ENCODE results near the gene HSBP1. TPM values are rescaled to one million over a fixed set of nuclear protein-coding genes. Genes with fewer than 3 reads are reported as not detected.

The HSBP1 gene
- total and polyA plus RNA-seq, 2 of the 13 experiments (the other 11 are each of a cell fraction or from before 2014, with no cell fraction given) = 249 to 292 TPM

DNA sequence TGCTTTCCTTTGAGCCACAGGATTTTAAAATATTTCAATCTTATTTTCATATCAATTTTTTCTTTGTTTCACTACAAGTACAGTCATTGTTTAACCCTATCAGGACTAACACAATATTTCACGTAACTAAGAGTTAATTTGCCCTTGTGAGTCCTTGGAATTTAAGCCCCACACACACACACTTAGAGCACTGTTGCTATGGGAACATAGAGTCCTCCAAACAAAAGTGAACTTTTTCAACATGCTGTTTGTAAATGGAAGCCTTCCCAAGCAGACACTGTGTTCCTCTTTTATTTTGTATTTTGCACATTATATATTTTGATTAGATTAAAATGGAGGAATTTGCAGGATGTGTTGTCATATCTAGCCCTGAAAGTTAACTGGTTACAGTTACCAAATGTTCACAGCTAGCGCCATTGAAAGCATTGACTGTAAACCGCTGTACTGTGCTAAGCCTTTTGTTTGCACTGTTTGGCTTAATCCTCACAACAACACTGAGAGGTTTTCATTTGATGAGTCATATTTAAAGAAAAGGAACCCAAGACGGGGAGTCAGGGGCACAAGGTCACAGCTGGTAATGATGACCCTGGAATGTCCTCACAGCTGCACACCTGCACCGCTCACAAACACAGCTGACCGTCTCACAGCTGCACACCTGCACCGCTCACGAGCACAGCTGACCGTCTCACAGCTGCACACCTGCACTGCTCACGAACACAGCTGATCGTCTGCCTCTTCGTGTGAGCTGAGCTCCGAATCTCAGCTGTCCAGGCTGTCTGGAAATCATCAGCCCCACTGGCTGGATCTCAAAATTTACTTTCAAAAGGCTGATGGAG, 6.3 kb downstream of the HSBP1 start (continued):
- no peak for TF ChIP-seq ZNF281 (CRISPR knock-in tag; IDR thresholded peaks at IDR 0.05; ENCODE audit: borderline replicate concordance)
- TF ChIP-seq, protein P1, sequence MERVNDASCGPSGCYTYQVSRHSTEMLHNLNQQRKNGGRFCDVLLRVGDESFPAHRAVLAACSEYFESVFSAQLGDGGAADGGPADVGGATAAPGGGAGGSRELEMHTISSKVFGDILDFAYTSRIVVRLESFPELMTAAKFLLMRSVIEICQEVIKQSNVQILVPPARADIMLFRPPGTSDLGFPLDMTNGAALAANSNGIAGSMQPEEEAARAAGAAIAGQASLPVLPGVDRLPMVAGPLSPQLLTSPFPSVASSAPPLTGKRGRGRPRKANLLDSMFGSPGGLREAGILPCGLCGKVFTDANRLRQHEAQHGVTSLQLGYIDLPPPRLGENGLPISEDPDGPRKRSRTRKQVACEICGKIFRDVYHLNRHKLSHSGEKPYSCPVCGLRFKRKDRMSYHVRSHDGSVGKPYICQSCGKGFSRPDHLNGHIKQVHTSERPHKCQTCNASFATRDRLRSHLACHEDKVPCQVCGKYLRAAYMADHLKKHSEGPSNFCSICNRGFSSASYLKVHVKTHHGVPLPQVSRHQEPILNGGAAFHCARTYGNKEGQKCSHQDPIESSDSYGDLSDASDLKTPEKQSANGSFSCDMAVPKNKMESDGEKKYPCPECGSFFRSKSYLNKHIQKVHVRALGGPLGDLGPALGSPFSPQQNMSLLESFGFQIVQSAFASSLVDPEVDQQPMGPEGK (CRISPR knock-in tag; IDR thresholded peaks at IDR 0.05) = no peak
- TF ChIP-seq ZHX1 (CRISPR knock-in tag; IDR thresholded peaks at IDR 0.05; ENCODE audit: low read depth) = 0 out of 2 replicates have a peak, but pooled peaks have one; percentile 42
- no peak for TF ChIP-seq ZNF704 (CRISPR knock-in tag; IDR thresholded peaks at IDR 0.05; ENCODE audit: borderline replicate concordance)
- TF ChIP-seq ZNF225 (CRISPR knock-in tag; IDR thresholded peaks at IDR 0.05) = peak; percentile 57; the same call in 1 of the 2 replicates
- no peak for TF ChIP-seq ZIK1 (CRISPR knock-in tag; IDR thresholded peaks at IDR 0.05; ENCODE audit: borderline replicate concordance, low read depth)
- peak; percentile 55; the same call in 1 of the 2 replicates for TF ChIP-seq FOXK1 (CRISPR knock-in tag; IDR thresholded peaks at IDR 0.05; ENCODE audit: borderline replicate concordance, low read depth)
- TF ChIP-seq NR2F1 (CRISPR knock-in tag; IDR thresholded peaks at IDR 0.05) = peak; percentile 81 to 92
- TF ChIP-seq, protein P2, sequence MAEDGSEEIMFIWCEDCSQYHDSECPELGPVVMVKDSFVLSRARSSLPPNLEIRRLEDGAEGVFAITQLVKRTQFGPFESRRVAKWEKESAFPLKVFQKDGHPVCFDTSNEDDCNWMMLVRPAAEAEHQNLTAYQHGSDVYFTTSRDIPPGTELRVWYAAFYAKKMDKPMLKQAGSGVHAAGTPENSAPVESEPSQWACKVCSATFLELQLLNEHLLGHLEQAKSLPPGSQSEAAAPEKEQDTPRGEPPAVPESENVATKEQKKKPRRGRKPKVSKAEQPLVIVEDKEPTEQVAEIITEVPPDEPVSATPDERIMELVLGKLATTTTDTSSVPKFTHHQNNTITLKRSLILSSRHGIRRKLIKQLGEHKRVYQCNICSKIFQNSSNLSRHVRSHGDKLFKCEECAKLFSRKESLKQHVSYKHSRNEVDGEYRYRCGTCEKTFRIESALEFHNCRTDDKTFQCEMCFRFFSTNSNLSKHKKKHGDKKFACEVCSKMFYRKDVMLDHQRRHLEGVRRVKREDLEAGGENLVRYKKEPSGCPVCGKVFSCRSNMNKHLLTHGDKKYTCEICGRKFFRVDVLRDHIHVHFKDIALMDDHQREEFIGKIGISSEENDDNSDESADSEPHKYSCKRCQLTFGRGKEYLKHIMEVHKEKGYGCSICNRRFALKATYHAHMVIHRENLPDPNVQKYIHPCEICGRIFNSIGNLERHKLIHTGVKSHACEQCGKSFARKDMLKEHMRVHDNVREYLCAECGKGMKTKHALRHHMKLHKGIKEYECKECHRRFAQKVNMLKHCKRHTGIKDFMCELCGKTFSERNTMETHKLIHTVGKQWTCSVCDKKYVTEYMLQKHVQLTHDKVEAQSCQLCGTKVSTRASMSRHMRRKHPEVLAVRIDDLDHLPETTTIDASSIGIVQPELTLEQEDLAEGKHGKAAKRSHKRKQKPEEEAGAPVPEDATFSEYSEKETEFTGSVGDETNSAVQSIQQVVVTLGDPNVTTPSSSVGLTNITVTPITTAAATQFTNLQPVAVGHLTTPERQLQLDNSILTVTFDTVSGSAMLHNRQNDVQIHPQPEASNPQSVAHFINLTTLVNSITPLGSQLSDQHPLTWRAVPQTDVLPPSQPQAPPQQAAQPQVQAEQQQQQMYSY (CRISPR knock-in tag; IDR thresholded peaks at IDR 0.05) = no peak
- no peak for TF ChIP-seq SRY (CRISPR knock-in tag; IDR thresholded peaks at IDR 0.05)
- TF ChIP-seq ZNF143 (CRISPR knock-in tag; IDR thresholded peaks at IDR 0.05) = no peak
- TF ChIP-seq ZNF264 (CRISPR knock-in tag; IDR thresholded peaks at IDR 0.05) = 0 out of 2 replicates have a peak, but pooled peaks have one; percentile 23
- TF ChIP-seq, protein P3, sequence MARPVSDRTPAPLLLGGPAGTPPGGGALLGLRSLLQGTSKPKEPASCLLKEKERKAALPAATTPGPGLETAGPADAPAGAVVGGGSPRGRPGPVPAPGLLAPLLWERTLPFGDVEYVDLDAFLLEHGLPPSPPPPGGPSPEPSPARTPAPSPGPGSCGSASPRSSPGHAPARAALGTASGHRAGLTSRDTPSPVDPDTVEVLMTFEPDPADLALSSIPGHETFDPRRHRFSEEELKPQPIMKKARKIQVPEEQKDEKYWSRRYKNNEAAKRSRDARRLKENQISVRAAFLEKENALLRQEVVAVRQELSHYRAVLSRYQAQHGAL (CRISPR knock-in tag; IDR thresholded peaks at IDR 0.05; ENCODE audit: not compliant biosample characterization) = no peak
